ENCODE measurements around the gene KCNV2.

- no peak for TF ChIP-seq MAX (IDR thresholded peaks at IDR 0.05)
- TF ChIP-seq ZBTB7A (IDR thresholded peaks at IDR 0.05; ENCODE audit: low read depth): no peak
- no peak for TF ChIP-seq REST (IDR thresholded peaks at IDR 0.05; ENCODE audit: low read depth)
- TF ChIP-seq EP300 (IDR thresholded peaks at IDR 0.05; ENCODE audit: borderline replicate concordance): no peak
- TF ChIP-seq TEAD4 (IDR thresholded peaks at IDR 0.05): no peak
These were observed 9.5 kb downstream of the KCNV2 start for GRCh38 chr9:2726650-2727340.
